HFFc6 (cell line): ENCODE measurements around the gene GGT7. TPM values are rescaled to one million over a fixed set of nuclear protein-coding genes. Genes with fewer than 3 reads are reported as not detected.

Source experiments
- DNase-seq: peaks from one replicate; pipeline ENCODE4 v3.0.0-alpha.2; 2018
- H3K27ac Mint-ChIP-seq: 2 replicates; pipeline ENCODE4 v1.8.0; 2020; ENCODE audit warnings: mild to moderate bottlenecking, mixed read lengths
- H3K27me3 Mint-ChIP-seq: 2 replicates; pipeline ENCODE4 v1.8.0; 2021; ENCODE audit warnings: mild to moderate bottlenecking, moderate library complexity, mixed read lengths; ENCODE audit not compliant: insufficient read depth
- H3K36me3 Mint-ChIP-seq: 2 replicates; pipeline ENCODE4 v1.8.0; 2021; ENCODE audit warnings: low read depth, mixed read lengths
- H3K4me1 Mint-ChIP-seq: 2 replicates; pipeline ENCODE4 v1.8.0; 2020; ENCODE audit warnings: low read depth, mixed read lengths
- H3K4me3 Mint-ChIP-seq: 2 replicates; pipeline ENCODE4 v1.8.0; 2020; ENCODE audit warnings: mild to moderate bottlenecking, moderate library complexity, mixed read lengths
- H3K9me3 Mint-ChIP-seq: 2 replicates; pipeline ENCODE4 v1.8.0; 2020; ENCODE audit warnings: mild to moderate bottlenecking, mixed read lengths
- CTCF ChIP-seq: fragments of 200-600 bp; sonication (generic); IDR thresholded peaks from 2 replicates; pipeline ENCODE4 v1.5.0; 2021; ENCODE audit warnings: antibody characterized with exemption, mild to moderate bottlenecking
- total RNA-seq, 6 experiments: library from RNA; stranded (reverse); fragmentation: NEBNext Ultra II Directional; extraction: Animal tissue kit (Norgen Biotek cat#: 25700); gene quantifications; 2 replicates in 1 of 6; 3 replicates in 5 of 6; pipeline ENCODE4 v1.2.3, GENCODE V29; 2021

The GGT7 gene
- total RNA-seq, 6 experiments from 2014 or later: 13.3 to 17.3 (median 16.1) TPM

- peaks cover 12% of the 10 kb centered on the region for H3K36me3 Mint-ChIP-seq
- peaks cover 1% of the 10 kb centered on the region for H3K27me3 Mint-ChIP-seq
- peak overlapping the region; percentile 98 for H3K4me3 Mint-ChIP-seq
Observed at GRCh38 chr20:34824452-34824805, 48.2 kb downstream of the GGT7 start.

GRCh38 chr20:34824026-34824425 is 48.6 kb downstream of the GGT7 start:
- Mint-ChIP-seq H3K4me3 (peak overlapping the region; percentile 98), H3K9me3 (no peaks in the 10 kb centered on the region), H3K27ac (peak overlapping the region; percentile 92), H3K27me3 (peaks cover 1% of the 10 kb centered on the region), H3K4me1 (peaks cover 50% of the 10 kb centered on the region), H3K36me3 (peaks cover 12% of the 10 kb centered on the region)
- no peak for TF ChIP-seq CTCF
- DNase-seq: no peak

More at GRCh38 chr20:34824452-34824805, 48.2 kb downstream of the GGT7 start:
- TF ChIP-seq CTCF: no peak
- H3K9me3 Mint-ChIP-seq: no peaks in the 10 kb centered on the region
- peaks cover 46% of the 10 kb centered on the region for H3K4me1 Mint-ChIP-seq
- peak overlapping the region; percentile 92 for H3K27ac Mint-ChIP-seq
- peak; percentile 16 for DNase-seq

DNA sequence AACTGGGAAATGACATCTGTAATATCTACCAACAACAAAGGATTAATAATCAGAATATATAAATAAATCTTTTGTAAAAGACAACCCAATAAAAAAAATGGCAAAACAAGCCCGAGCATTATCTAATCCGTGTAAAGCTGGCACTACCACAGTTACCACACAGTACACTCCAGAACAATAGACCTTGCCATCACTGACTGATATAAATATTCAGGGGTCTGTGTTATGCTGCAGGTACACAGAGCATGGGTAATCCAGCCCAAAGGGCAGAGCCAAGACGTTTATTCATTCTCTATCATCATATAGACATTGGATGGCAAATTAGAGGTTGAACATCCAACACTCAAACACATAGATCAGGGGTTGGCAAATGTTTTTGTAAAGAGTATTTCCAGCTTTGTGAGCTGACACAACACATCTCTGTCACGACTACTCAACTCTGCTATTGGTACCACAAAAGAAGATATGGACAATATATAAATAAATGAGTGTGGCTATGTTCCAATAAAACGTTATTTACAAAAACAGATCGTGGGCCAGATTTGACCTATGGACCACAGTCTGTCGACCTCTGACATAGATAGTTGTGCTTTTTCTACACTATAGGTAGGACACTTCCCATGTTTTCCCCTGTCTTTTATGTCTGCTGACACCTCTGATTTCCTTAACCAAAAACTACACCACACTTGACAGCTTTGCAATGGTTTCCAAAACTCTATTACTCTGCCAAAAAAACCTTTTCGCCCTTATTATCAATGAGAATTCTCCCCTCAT is 51.7 kb downstream of the GGT7 start:
- Mint-ChIP-seq H3K9me3 (no peaks in the 10 kb centered on the region), H3K4me1 (peaks cover 65% of the 10 kb centered on the region), H3K27ac (no peak overlapping the region), H3K27me3 (peaks cover 1% of the 10 kb centered on the region), H3K36me3 (peaks cover 12% of the 10 kb centered on the region), H3K4me3 (no peak overlapping the region)
- TF ChIP-seq CTCF: no peak
- DNase-seq: no peak

- Mint-ChIP-seq H3K4me3 (no peak overlapping the region), H3K27me3 (no peaks in the 10 kb centered on the region), H3K9me3 (no peaks in the 10 kb centered on the region), H3K4me1 (peaks cover 53% of the 10 kb centered on the region), H3K36me3 (no peaks in the 10 kb centered on the region; the same call in 1 of the 2 replicates), H3K27ac (no peak overlapping the region)
- DNase-seq: no peak
- no peak for TF ChIP-seq CTCF
Observed at GRCh38 chr20:34817801-34818200, 54.9 kb downstream of the GGT7 start.

DNA sequence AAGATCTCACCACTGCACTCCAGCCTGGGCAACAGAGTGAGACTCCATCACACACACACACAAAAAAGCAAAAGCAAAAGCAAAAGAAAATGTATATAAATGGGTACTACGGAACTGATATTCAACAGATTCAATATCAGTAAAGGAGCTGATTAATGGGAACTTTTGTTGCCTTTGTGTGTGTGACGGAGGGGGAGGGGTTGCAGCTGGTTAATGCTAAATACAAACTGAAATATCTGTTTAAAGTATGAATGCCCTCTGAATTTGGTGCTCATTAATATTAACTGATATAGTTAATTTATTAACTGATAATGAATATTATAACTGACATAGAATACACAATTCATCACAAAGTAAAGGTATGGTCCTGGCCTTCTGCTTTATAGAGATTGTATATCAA is 55.6 kb downstream of the GGT7 start:
- DNase-seq: no peak
- Mint-ChIP-seq H3K9me3 (no peaks in the 10 kb centered on the region), H3K27ac (no peak overlapping the region)

More for the DNA sequence above, 55.6 kb downstream of the GGT7 start:
- Mint-ChIP-seq H3K36me3 (no peaks in the 10 kb centered on the region; the same call in 1 of the 2 replicates), H3K27me3 (no peaks in the 10 kb centered on the region), H3K4me3 (no peak overlapping the region), H3K4me1 (peaks cover 52% of the 10 kb centered on the region)
- TF ChIP-seq CTCF: no peak
